ENCODE results near the gene ACTBL2.
"Not testable (repeated sequence)": the region's sequence is repeated elsewhere in the genome, so short reads cannot be mapped to it uniquely, and the experiment has no call there.

ACTBL2 gene

DNA sequence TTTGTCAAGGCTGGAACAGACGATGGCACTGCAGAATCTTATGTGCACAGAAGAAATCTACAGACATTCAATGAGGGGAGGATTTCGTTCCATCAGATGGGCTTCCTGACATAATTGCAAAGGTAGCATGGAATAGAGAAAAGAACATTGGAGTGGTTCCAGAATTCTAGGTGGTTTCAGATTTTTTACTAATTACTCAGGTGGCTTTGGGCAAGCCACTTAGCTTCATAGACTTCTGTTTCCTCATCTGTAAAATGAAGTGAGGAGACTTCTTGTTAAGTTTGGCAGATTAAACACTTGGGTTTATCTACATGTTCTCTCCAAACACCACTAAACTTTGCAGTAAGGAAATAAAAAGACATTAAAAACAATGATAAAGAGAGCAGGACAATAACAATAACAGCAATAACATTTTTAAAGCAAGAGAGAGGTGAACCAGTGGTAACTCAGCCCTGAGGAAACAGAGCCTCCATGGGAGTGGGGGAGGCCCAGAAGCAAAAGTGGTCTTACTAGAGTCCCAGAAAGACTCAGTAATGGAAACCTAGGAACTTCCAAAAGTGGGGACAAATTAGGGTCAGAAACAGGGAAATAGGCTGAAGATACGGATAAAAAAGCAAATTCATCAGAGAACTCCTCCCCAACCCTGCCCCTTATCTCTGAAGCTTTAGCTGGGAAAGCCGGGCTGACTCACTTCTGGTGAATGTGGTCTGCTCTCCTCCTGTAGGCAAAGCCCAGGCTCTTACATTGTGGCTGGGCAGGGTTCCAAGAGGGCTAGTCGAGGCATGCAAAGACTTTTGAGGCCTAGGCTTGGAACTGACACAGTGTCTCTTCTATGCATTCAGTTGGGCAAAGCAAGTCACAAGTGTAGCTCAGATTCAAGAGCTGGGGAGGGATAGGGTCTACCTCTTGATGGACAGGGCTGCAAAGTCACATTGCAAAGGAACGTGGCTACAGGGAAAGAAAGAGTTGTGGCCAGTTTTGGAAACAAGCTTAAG lies 11.8 kb upstream of the ACTBL2 start:
- DNase-seq (ENCODE audit: low read depth), result no peak

DNA sequence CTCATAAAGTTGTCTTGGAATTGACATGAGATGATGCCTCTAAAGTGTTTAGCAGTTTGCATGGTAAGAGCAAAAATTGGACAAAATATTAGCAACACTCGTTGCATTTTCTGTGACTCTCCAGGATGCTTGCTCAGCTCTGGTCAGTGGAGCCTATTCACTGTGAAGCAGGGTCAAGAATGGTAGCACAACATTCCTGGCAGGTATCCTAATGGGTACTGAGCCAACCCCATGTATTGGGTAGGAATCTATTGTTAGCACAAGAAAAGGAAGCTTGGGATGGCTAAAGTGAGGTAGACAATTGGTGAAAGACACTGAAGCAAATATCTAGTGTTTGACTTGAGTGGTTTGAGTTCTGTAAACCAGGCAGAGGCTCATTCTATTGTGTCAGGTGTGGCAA lies 10.4 kb upstream of the ACTBL2 start:
- no peak for DNase-seq (ENCODE audit: low read depth)

DNA sequence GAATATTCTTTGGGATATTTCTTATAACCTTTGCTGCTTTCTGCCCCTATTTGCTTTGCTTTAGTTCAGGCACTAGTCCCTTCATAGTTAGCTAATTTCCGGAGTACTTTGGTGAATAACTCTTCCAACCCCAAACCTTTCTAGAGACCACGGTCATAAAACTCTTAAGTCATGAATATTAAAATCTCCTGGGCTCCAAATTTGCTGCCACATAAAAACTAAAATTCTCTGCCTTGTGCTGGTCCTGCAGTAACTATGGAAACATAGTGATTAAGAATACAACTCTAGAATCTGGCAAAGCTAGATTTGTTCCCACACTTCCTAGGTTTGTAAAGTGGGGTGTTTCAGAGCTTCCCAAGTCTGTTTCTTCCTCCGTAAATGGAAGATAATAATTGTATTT lies 10.0 kb upstream of the ACTBL2 start:
- no peak for DNase-seq (ENCODE audit: low read depth)

DNA sequence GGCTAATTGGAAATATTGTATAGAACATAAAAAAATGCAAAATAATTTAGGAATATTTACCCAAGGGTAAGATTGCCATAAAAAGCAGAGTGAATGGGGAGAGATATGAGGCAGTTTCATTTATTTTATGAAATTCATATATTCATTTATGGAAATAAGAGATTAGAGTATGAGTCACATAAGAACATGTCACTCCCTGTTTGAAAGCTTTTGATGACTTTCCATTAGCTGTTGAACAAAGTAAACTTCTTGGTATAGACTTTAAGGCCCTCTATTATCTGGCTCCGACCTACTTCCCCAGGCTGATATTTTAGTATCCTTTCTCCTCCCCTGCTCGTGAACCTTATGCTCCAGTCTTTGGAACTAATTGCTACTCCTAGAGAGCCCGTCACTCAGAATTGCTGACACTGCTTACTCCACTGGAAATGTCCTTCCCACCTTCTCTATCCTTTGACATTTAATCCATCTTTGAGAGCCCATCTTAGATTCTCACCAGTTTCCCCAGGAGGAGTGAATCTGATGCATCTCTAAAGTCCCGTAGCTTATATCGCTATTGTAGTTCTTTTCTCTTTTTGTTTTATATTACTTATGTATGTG lies 8.9 kb upstream of the ACTBL2 start:
- no peak for DNase-seq (ENCODE audit: low read depth)

DNA sequence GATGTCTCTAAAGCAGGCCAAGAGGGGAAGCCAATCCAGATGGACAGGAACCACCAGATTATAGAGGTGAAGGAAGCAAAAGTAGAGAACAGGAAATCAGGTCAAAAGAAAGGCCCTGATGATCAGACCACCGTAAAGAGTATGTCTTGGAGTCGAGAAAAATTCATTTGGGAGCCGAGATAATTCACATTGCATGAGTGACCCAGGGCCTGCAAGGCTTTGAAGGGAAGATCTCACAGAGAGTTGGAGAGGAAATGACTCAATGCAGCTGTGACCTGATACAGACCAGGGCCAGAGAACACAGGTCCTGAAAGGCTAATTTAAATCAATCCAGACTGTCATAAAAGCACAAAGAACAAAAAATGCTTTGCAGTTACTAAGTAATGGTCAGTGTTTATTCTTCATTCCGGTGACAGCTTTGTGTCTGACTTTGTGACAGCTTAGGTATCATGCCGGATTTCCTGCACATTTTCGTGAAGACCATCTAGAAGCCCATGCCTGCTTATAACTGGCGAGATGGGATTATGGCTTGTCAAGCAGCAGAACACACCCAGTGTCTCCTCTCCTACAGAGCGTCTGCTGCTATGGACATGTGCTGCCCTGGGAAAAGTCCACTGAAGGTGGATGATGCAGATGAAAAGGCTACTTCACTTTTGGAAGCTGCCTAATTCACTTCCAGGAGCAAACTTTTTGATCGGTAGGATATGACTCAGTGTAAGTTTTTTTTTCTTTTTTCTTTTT lies 5.8 kb upstream of the ACTBL2 start:
- DNase-seq (ENCODE audit: low read depth), result no peak

DNA sequence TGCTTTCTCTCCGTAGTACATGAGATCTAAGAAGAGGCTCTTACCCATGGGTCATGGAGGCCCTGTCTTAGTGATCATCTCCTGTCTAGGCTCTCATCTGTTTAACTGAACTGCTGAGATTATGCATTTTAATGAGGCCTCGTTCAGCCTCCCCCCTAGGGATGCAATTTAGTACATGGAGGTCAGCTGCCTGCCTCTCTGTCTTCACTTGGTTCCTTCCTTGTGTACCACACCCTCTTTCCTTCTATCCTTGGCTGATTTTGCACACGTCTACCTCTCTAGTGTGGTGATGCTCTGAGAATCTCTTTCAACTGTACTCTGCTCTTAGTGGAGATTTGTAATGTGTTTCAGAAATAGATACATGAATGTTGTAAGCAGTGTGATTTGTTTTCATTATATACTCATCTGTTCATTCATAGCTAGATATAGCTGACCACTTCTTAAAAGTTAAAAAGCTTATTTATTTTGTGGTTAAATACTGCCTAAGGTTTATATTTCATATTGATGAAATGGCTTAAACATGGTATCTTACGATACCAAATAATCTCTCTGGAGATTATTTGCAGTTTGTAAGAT lies 3.5 kb upstream of the ACTBL2 start:
- no peak for DNase-seq (ENCODE audit: low read depth)

DNA sequence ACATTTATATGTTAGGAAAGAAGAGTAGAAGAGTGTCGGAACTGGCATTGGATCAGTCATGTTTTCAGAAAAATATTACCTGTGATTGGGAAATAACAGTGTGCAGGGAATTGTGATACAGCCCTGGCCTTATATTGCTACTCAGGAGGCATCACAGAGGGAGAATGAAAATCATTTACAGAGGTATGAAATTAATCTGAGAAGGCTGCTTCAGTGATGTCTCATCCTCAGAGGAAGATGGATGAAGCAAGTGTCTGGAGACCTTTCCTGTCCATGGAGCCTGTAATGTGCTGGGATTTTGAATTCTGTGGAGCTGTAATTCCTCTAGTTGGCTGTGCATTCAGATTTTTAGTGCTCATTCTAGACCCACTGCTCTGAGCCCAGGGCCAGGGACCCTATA lies 3.8 kb downstream of the ACTBL2 start:
- no peak for DNase-seq (ENCODE audit: low read depth)

DNA sequence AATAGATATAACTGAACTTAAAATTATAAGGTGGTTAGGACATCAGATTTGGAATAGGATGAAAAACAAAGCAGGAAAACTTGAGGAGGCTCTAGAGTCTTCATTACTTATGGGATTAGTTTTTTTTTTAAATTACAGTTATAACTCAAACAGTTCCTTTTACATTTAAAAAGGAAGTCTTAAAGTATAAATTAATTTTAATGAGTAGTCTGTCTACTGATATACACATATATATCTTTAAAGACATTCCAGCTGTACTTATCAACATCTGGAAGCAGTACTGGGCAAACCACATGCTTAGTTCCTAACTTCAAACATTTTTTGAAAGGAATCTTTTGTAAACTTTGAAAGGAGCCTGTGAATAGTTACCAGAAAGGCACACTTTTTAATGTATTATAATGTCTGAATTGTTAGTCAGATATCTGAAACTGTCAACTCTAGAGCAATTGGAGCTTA lies 6.0 kb downstream of the ACTBL2 start:
- no peak for DNase-seq (ENCODE audit: low read depth)

DNA sequence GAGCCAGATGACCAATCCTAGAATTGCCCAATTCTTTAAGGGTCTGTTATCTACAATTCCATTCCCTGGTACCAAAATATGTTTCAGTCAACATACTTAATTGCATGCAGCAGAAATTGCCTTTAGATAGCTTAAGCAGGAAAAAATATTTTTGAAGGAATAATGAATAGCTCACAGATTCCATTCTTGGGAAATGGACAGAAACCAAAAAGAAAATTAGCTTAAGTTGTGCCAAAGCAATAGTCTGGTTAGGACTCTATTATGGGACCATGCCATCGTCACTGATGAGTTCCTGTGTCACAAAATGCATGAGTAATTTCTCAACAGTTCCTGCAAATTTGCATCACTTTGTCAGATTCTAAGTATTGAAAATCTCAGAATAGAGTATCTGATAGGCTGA lies 12.3 kb downstream of the ACTBL2 start:
- no peak for DNase-seq (ENCODE audit: low read depth)

DNA sequence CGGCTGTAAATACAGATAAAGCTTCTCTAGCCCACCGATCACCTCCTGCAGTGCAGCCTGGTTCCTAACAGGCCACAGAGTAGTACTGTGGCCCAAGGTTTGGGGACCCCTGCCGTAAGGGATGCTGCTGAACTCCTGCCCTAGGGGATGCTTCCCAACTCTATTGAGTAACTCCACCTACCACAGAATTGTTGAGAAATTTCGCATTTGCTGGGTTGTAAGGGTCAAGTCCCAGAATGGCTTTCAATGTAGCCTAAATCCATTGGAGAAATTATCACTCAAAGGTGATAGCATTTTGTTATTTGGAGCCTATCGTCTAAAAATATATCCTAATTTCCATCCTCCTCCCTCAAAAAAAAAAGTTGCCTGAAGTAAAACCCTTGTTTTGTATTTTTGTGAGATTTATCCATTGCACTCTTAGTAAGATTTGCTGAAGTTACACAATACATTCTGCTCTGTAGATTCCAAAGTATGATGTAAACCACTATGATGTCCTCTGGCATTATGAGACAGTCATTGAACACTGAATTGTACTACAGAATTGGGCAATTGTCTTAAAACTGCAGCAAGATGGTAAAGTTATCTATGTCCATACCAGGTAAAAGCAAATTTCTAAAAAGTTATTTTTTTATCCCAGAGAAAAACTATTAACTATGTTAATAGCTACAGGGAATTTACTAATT lies 14.0 kb downstream of the ACTBL2 start:
- no peak for DNase-seq (ENCODE audit: low read depth)

DNA sequence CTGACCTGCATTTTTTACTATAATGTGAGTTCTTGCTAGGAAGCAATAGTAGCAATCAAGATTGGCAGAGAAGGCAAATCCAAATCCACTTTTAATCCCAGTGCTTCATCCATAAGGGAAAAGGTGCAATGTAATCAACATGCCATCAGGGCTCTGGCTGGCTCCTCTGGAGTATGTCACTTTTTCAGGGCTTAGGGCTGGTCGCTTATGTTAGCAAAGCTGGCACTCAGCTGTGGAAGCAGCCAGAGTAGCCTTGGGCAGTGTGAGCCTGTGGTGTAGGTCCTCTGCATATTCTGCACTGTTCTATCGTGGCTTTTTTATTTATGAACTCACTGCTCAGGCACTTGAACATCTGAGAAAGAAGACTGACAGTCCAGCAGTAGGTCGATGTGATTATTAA lies 16.1 kb downstream of the ACTBL2 start:
- DNase-seq (ENCODE audit: low read depth), result no peak

DNA sequence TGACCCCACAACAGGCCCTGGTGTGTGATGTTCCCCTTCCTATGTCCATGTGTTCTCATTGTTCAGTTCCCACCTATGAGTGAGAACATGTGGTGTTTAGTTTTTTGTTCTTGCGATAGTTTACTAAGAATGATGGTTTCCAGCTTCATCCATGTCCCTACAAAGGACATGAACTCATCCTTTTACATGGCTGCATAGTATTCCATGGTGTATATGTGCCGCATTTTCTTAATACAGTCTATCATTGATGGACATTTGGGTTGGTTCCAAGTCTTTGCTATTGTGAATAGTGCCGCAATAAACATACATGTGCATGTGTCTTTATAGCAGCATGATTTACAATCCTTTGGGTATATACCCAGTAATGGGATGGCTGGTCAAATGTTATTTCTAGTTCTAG lies 22.6 kb downstream of the ACTBL2 start:
- DNase-seq (ENCODE audit: low read depth), result not testable (repeated sequence)

DNA sequence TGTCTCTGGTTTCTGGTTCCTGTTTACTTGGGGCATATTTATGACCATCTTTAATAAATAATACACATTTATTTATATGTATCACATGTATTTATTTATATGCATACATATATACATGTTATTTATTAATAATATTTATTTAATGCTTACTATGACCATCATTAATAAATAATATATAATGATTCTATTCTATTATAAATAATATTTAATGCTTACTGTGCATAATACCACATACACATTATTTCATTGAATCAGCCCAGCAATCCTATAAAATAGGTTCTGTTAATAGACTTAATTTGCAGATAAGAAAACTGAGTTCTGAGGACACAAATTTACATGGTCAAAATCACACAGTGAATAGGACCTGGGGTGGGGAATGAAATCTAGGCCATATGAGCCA lies 24.2 kb downstream of the ACTBL2 start:
- no peak for DNase-seq (ENCODE audit: low read depth)

DNA sequence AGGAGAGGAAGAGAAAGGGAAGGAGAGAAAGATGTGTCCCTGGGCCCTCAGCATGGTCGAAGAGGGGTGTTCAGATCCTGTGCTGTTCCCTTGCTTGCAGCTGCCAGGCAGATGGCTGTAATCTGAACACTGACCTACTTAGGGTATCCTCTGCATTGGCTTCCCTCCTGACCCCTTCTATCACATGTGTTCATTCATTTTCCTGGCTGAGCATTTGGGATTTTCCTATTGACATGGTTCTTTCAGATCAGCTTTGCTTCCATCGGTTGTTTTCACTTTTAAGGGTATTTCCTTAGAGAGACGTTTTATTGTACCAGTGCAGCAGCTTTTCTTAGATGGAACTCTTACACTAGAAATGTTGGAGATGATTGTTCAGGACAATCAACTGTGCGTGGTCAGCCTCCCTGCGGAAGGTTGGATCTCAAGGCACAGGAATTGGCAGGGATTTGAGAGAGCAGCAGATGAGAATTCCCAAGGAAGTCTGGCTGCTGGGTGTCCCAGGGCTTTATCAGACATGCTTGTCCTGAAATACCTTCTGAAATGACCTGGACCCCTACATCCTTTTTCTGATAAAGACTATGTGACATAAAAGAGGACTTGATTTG lies 26.0 kb downstream of the ACTBL2 start:
- DNase-seq (ENCODE audit: low read depth), result no peak

DNA sequence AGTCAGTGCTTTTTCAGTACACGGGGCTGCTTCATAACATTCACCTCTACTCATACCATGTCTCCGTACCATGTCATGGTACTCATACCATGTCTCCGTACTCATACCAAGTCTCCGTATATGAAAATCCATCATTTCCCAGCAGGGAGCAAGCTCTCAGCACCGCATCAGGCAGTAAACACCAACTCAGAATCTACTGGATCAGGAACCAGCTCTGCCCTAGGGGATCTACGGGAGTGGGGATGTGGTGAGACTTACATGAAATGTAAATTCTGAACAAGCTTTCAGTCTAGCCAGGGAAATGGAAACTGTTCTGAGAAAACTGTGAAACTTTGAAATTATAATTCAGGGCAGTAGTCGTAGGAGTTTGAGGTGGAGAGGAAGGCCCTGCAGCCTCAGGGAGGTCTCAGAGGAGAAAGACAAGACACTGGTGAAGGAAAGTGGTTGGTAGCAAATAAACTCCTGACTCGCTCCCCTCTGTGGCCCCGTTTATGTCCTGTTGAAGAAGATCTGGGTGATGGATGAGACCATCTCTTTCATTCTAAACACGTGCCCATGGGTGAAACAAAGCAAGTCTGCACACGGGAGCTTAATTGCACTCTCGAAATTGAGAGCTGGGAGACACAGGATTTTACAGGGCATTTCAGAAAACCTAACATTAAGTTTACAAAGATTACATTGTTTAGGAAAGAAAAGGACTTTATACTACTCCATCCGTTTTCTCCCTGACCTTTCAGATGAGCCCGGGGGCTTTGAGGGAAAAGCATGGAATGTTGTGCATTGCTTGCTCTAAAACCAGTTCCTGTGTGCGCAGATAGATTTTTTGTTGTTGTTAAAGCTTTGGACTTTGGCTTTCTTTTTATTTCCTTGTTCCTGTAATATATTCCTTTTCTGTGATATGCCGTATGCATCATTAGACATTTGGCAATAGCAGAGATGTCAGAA lies 26.8 kb downstream of the ACTBL2 start:
- DNase-seq (ENCODE audit: low read depth), result no peak

DNA sequence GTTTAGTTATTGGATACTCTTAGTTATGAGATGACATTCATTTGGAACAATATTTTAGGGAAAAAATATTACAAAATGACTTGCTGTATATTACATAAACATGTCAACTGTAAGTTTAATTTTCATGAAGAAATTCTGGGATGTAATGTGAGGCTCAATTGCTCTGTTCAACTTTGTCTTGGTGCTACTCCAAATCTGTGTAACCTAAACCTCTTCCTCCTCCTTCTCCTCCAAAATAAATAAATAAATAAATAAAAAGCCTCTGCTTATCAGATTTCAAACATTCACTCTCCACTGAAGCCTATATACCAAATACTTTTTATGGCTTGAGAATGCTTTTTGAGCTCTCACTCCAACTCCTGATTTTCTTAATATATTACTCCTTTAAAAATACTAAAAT lies 27.7 kb downstream of the ACTBL2 start:
- DNase-seq (ENCODE audit: low read depth), result no peak

DNA sequence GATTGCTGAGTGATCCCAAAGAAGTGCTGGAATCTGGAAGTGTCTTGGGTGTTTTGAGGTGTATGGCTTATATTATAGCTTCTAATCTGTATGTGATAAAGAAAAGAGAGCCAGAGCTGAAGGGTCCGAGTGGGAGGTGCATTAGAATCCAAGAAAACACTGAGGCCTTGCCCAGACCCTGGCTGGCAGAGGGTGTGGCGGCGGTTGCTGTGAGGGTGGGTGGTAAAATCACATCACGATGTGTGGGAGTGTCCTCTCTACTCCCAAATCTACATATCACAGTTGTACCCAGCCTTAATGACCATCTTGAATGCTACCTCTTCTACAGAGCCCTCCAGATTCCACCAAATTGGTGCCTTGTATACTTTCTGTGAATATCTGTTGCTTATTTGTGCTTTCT lies 28.9 kb downstream of the ACTBL2 start:
- DNase-seq (ENCODE audit: low read depth), result no peak

DNA sequence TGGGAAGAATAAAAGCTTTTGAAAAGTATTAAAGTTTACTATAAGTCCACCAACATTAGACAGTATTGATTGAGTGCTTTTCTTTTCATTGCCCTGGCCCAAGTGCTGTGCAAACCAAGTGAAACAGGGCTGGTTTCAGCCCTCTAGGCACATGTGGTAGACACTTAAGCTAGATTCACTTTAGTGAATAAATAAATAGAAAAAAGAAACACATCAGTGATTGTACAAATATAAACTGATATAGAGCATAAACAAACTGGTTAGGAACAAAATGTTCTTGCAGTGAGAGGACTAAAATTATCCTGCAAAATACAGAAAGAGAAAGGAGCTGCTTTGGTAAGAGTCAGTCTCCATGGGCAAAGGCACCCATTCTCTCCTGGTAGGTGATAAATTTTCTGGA lies 29.7 kb downstream of the ACTBL2 start:
- DNase-seq (ENCODE audit: low read depth), result no peak

DNA sequence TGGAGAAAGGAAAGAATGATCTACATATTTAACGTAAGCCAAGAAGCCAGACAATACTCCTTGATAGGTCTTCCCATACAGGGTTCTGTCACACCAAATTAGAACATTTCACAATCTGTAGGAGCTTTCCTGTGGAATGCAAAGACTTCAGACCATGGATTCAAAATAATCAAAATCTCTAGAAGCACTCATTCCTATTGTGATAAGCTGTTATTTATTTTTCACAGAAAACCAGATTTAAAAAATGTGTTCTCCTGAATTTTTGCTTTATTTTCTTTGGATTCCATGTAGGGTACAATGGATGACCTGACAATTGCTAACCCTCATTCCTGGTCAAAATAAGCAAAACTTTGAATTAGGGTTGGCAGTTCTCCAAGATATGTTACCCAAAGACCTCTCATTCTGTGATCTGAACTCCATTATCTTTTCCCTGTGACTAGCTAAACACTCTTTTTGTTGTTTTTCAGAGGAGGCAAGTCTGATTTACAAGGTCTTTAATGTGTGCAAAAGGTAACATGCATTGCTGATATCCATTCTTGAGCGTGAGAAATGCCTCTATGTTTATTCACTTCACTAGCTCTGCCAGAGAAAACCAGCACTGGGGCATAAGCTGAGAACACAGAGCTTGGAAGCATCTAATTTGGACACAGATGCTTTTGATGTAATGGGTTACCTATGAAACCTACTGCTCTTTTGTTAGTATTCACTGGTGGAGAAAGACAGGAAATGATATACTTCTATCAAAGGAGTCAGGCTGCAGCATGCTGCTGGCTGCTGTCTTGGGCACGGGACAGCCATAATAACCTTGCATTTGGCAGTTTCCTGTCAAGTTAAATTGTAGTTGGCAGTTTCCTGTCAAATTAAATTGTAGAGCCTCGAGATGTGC lies 31.4 kb downstream of the ACTBL2 start:
- no peak for DNase-seq (ENCODE audit: low read depth)
